Skeletal muscle satellite cell (primary cell): Measurements from ENCODE around the gene PTPN5.

ENCODE experiments used
- H3K27me3 ChIP-seq: 2 replicates; pipeline ENCODE4 v1.7.0; 2013; ENCODE audit warnings: low read length; ENCODE audit not compliant: control insufficient read depth, insufficient read depth
- H3K36me3 ChIP-seq: 2 replicates; pipeline ENCODE4 v1.7.0; 2013; ENCODE audit warnings: mild to moderate bottlenecking, control low read depth, low read length; ENCODE audit not compliant: insufficient read depth
- H3K4me1 ChIP-seq: 2 replicates; pipeline ENCODE4 v1.7.0; 2013; ENCODE audit warnings: low read length; ENCODE audit not compliant: control insufficient read depth, insufficient read depth
- H3K4me2 ChIP-seq: 2 replicates; pipeline ENCODE4 v1.7.0; 2013; ENCODE audit warnings: mild to moderate bottlenecking, low read length
- H3K4me3 ChIP-seq: 2 replicates; pipeline ENCODE4 v1.7.0; 2013; ENCODE audit warnings: low read length
- H3K9ac ChIP-seq: 2 replicates; pipeline ENCODE4 v1.7.0; 2013; ENCODE audit warnings: mild to moderate bottlenecking, low read depth, low read length, moderate library complexity
- H3K9me3 ChIP-seq: replicated peaks from 2 replicates; pipeline ENCODE4 v1.7.0; 2013; ENCODE audit warnings: mild to moderate bottlenecking, control low read depth, low read length

Gene PTPN5

GRCh38 chr11:18721561-18722292 lies 69.9 kb downstream of the PTPN5 start:
- H3K27me3 ChIP-seq = peaks cover 54% of the 10 kb centered on the region
- H3K4me3 ChIP-seq = peak overlapping the region; percentile 67
- peaks cover 14% of the 10 kb centered on the region for H3K4me1 ChIP-seq
- H3K36me3 ChIP-seq = no peaks in the 10 kb centered on the region
- no peaks in the 10 kb centered on the region for H3K9me3 ChIP-seq
- H3K4me2 ChIP-seq = peak overlapping the region; percentile 91
- H3K9ac ChIP-seq = peak overlapping the region; percentile 43

GRCh38 chr11:18720808-18721560 lies 70.6 kb downstream of the PTPN5 start:
- peak overlapping the region; percentile 67 for H3K4me3 ChIP-seq
- no peaks in the 10 kb centered on the region for H3K9me3 ChIP-seq
- H3K4me2 ChIP-seq = peak overlapping the region; percentile 91
- peaks cover 14% of the 10 kb centered on the region for H3K4me1 ChIP-seq
- peaks cover 53% of the 10 kb centered on the region for H3K27me3 ChIP-seq
- H3K36me3 ChIP-seq = no peaks in the 10 kb centered on the region
- peak overlapping the region; percentile 43 for H3K9ac ChIP-seq

- Histone ChIP-seq H3K4me3 (no peak overlapping the region), H3K9me3 (no peaks in the 10 kb centered on the region), H3K27me3 (peaks cover 50% of the 10 kb centered on the region), H3K36me3 (no peaks in the 10 kb centered on the region), H3K4me1 (peaks cover 14% of the 10 kb centered on the region), H3K9ac (no peak overlapping the region), H3K4me2 (peak overlapping the region; percentile 91)
Observed at GRCh38 chr11:18720091-18720807, 71.3 kb downstream of the PTPN5 start.

- Histone ChIP-seq H3K4me1 (no peaks in the 10 kb centered on the region), H3K4me3 (no peak overlapping the region), H3K4me2 (no peak overlapping the region), H3K9me3 (no peaks in the 10 kb centered on the region), H3K9ac (no peak overlapping the region), H3K27me3 (peaks cover 58% of the 10 kb centered on the region), H3K36me3 (no peaks in the 10 kb centered on the region)
Observed at GRCh38 chr11:18715476-18715875, 76.1 kb downstream of the PTPN5 start.

GRCh38 chr11:18714443-18714780 lies 77.2 kb downstream of the PTPN5 start:
- H3K9me3 ChIP-seq = no peaks in the 10 kb centered on the region
- no peak overlapping the region for H3K4me3 ChIP-seq
- no peaks in the 10 kb centered on the region for H3K4me1 ChIP-seq
- H3K9ac ChIP-seq = no peak overlapping the region
- no peak overlapping the region for H3K4me2 ChIP-seq
- no peaks in the 10 kb centered on the region for H3K36me3 ChIP-seq
- peaks cover 69% of the 10 kb centered on the region for H3K27me3 ChIP-seq

GRCh38 chr11:18713646-18714442 lies 77.8 kb downstream of the PTPN5 start:
- Histone ChIP-seq H3K27me3 (peaks cover 73% of the 10 kb centered on the region), H3K36me3 (no peaks in the 10 kb centered on the region)

GRCh38 chr11:18710545-18710944 lies 81.1 kb downstream of the PTPN5 start:
- Histone ChIP-seq H3K4me1 (peaks cover 3% of the 10 kb centered on the region), H3K9ac (no peak overlapping the region), H3K4me2 (no peak overlapping the region), H3K36me3 (no peaks in the 10 kb centered on the region), H3K9me3 (no peaks in the 10 kb centered on the region), H3K4me3 (no peak overlapping the region), H3K27me3 (peaks cover 80% of the 10 kb centered on the region)

More at GRCh38 chr11:18713646-18714442, 77.8 kb downstream of the PTPN5 start:
- Histone ChIP-seq H3K9me3 (no peaks in the 10 kb centered on the region), H3K4me2 (no peak overlapping the region), H3K4me3 (no peak overlapping the region), H3K9ac (no peak overlapping the region), H3K4me1 (no peaks in the 10 kb centered on the region)

- Histone ChIP-seq H3K9me3 (no peaks in the 10 kb centered on the region), H3K9ac (no peak overlapping the region), H3K4me1 (peaks cover 3% of the 10 kb centered on the region), H3K4me2 (no peak overlapping the region), H3K36me3 (no peaks in the 10 kb centered on the region), H3K4me3 (no peak overlapping the region), H3K27me3 (peaks cover 84% of the 10 kb centered on the region)
Observed at GRCh38 chr11:18709414-18709813, 82.2 kb downstream of the PTPN5 start.

GRCh38 chr11:18707811-18708340 lies 83.7 kb downstream of the PTPN5 start:
- H3K4me2 ChIP-seq = no peak overlapping the region
- no peak overlapping the region for H3K9ac ChIP-seq
- no peaks in the 10 kb centered on the region for H3K9me3 ChIP-seq
- H3K27me3 ChIP-seq = peaks cover 89% of the 10 kb centered on the region
- H3K4me3 ChIP-seq = no peak overlapping the region
- no peaks in the 10 kb centered on the region for H3K36me3 ChIP-seq
- H3K4me1 ChIP-seq = peaks cover 3% of the 10 kb centered on the region

- Histone ChIP-seq H3K4me1 (peaks cover 3% of the 10 kb centered on the region), H3K4me3 (no peak overlapping the region), H3K27me3 (peaks cover 83% of the 10 kb centered on the region), H3K36me3 (no peaks in the 10 kb centered on the region), H3K9ac (no peak overlapping the region), H3K4me2 (no peak overlapping the region), H3K9me3 (no peaks in the 10 kb centered on the region)
Observed at GRCh38 chr11:18706330-18707243, 85.0 kb downstream of the PTPN5 start.
